AG10803 (cell line): ENCODE results near the gene MTA1.

Experiments used
- DNase-seq: peaks from one replicate; pipeline ENCODE4 v3.0.0; 2010; ENCODE audit warnings: low read depth
- H3K4me3 ChIP-seq: 2 replicates; pipeline ENCODE4 v1.5.1; 2011; ENCODE audit warnings: mild to moderate bottlenecking, low read length, control low read depth
- CTCF ChIP-seq: conservative IDR thresholded peaks from 2 replicates; pipeline ENCODE4 v1.5.1; 2011; ENCODE audit warnings: mild to moderate bottlenecking, low read length, control low read depth, inconsistent platforms

The MTA1 gene

GRCh38 chr14:105440992-105441391 lies 21.4 kb downstream of the MTA1 start:
- H3K4me3 ChIP-seq, result no peak overlapping the region
- TF ChIP-seq CTCF, result no peak
- DNase-seq, result no peak

- TF ChIP-seq CTCF, result no peak
- H3K4me3 ChIP-seq, result no peak overlapping the region
- DNase-seq, result no peak
These were observed 22.5 kb downstream of the MTA1 start for GRCh38 chr14:105442125-105442524.

- no peak for DNase-seq
- no peak for TF ChIP-seq CTCF
- no peak overlapping the region for H3K4me3 ChIP-seq
These were observed 23.2 kb downstream of the MTA1 start for GRCh38 chr14:105442834-105443233.

GRCh38 chr14:105444859-105445258 lies 25.2 kb downstream of the MTA1 start:
- DNase-seq, result no peak
- no peak overlapping the region for H3K4me3 ChIP-seq
- TF ChIP-seq CTCF, result no peak

GRCh38 chr14:105445290-105445689 lies 25.7 kb downstream of the MTA1 start:
- no peak for DNase-seq
- no peak for TF ChIP-seq CTCF
- H3K4me3 ChIP-seq, result no peak overlapping the region

GRCh38 chr14:105445901-105446845 lies 26.5 kb downstream of the MTA1 start:
- no peak for TF ChIP-seq CTCF
- DNase-seq, result no peak
- no peak overlapping the region for H3K4me3 ChIP-seq

GRCh38 chr14:105446971-105447370 lies 27.3 kb downstream of the MTA1 start:
- no peak overlapping the region for H3K4me3 ChIP-seq
- TF ChIP-seq CTCF, result no peak
- no peak for DNase-seq
